ENCODE data around the gene SDCBP2.

- no peak for TF ChIP-seq EZH2 (IDR thresholded peaks at IDR 0.05; ENCODE audit: low read depth, unreplicated experiment)
- no peak for TF ChIP-seq CTCF (conservative IDR thresholded peaks at IDR 0.05; ENCODE audit: low read depth in 2 of 2)
- no peak for TF ChIP-seq EZH2phosphoT487 (IDR thresholded peaks at IDR 0.05; ENCODE audit: unreplicated experiment)
- TF ChIP-seq REST (IDR thresholded peaks at IDR 0.05; ENCODE audit: unreplicated experiment): no peak
- no peak for TF ChIP-seq JUNB (IDR thresholded peaks at IDR 0.05; ENCODE audit: unreplicated experiment)
- peak; percentile 95 for TF ChIP-seq CREB1 (CRISPR knock-in tag; IDR thresholded peaks at IDR 0.05; ENCODE audit: low read depth)
- TF ChIP-seq POLR2AphosphoS5 (IDR thresholded peaks at IDR 0.05; ENCODE audit: low read depth): peak; percentile 90
These were observed 3.5 kb downstream of the SDCBP2 start for GRCh38 chr20:1325173-1326030.

Data from GM23338 (cell line).